ENCODE data around the gene CRYM. TPM values are rescaled to one million over a fixed set of nuclear protein-coding genes. Genes with fewer than 3 reads are reported as not detected.

Gene CRYM
- total and polyA plus RNA-seq, 2 donors (not counting 3 experiments of a cell fraction or from before 2014, with no cell fraction given) = not detected

DNA sequence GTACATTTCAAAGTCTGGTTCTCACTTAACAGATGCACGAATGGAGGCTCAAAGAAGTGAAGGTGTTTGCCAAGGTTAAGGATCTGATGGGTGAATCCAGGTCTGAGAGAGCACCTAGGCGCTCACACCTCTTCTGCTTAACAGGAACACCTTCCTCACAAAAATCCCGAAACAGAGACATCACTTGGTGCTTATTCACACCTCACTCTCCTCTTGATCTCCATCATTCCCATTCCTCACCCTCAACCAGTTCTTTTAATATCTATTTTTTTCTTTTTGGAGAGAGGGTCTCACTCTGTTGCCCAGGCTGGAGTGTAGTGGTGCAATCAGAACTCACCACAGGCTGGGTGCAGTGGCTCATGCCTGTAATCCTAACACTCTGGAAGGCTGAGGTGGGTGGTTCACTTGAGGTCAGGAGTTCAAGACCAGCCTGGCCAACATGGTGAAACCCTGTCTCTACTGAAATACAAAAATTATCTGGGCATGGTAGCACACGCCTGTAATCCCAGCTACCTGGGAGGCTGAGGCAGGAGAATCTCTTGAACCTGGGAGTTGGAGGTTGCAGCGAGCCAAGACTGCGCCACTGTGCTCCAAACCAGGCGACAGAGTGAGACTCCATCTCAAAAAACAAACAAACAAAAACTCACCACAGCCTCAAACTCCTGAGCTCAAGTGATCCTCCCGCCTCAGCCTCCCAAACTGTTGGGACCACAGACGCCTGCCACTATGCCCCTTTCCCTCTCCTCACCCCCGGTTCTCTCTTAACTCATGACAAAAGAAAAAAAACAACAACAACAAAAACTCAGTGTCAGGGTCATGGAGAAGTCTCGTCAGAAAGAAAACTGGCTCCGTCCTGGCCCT, 15.1 kb downstream of the CRYM start:
- FAIRE-seq (no peak), DNase-seq (ENCODE audit: low read depth, low spot score) (no peak)
- Histone ChIP-seq H3K27ac (ENCODE audit: insufficient read depth, low read depth, low read length) (no peak overlapping the region), H3K4me1 (ENCODE audit: control insufficient read depth, extremely low read depth, insufficient read depth, low read length) (no peaks in the 10 kb centered on the region), H3K9me1 (replicated peaks; ENCODE audit: control insufficient read depth, extremely low read depth, insufficient read depth, low read length) (no peaks in the 10 kb centered on the region), H3K4me3 (replicated peaks in 1 of 3; ENCODE audit: insufficient read depth in 1 of 3, low read depth in 1 of 3, low read length in 3 of 3) (no peak overlapping the region), H4K20me1 (replicated peaks; ENCODE audit: control insufficient read depth, extremely low read depth, insufficient read depth, low read length) (no peaks in the 10 kb centered on the region), H3K9ac (replicated peaks; ENCODE audit: extremely low read depth, insufficient read depth, low read length) (no peak overlapping the region), H3K36me3 (ENCODE audit: control insufficient read depth in 2 of 2, extremely low read depth in 1 of 2, insufficient read depth in 2 of 2, low read length in 2 of 2) (no peaks in the 10 kb centered on the region), H3K27me3 (ENCODE audit: control insufficient read depth in 2 of 2, insufficient read depth in 2 of 2, low read length in 2 of 2) (peaks cover 0 to 3% of the 10 kb centered on the region in 2 experiments), H2AFZ (ENCODE audit: low read depth, low read length) (no peak overlapping the region), H3K79me2 (ENCODE audit: control insufficient read depth, insufficient read depth, low read length) (no peaks in the 10 kb centered on the region), H3K9me3 (replicated peaks; ENCODE audit: control insufficient read depth, insufficient read depth, low read length) (no peaks in the 10 kb centered on the region), H3K4me2 (ENCODE audit: insufficient read depth, low read length) (no peak overlapping the region)
- ChIA-PET CTCF (no interaction called here), POLR2A (no interaction called here)
- intact Hi-C loops (cut with micrococcal nuclease) (no loop called here), dilution Hi-C loops (cut with MboI; ENCODE audit: extremely low pct_ligation_motif_present, low sequenced_read_pairs) (no loop called here)
- TF ChIP-seq POLR2AphosphoS5 (IDR thresholded peaks at IDR 0.05; ENCODE audit: insufficient read depth, low read depth, low read length) (no peak), FOS (IDR thresholded peaks at IDR 0.05; ENCODE audit: borderline replicate concordance, insufficient read depth, low read length) (no peak), POLR2A (IDR thresholded peaks at IDR 0.05; ENCODE audit: low read depth, low read length) (no peak), GATA2 (IDR thresholded peaks at IDR 0.05; ENCODE audit: insufficient read depth, insufficient read length, low read depth, low read length) (no peak), JUN (IDR thresholded peaks at IDR 0.05; ENCODE audit: borderline replicate concordance, insufficient read depth, insufficient read length, low read depth) (no peak)
- TF ChIP-seq, protein P1, sequence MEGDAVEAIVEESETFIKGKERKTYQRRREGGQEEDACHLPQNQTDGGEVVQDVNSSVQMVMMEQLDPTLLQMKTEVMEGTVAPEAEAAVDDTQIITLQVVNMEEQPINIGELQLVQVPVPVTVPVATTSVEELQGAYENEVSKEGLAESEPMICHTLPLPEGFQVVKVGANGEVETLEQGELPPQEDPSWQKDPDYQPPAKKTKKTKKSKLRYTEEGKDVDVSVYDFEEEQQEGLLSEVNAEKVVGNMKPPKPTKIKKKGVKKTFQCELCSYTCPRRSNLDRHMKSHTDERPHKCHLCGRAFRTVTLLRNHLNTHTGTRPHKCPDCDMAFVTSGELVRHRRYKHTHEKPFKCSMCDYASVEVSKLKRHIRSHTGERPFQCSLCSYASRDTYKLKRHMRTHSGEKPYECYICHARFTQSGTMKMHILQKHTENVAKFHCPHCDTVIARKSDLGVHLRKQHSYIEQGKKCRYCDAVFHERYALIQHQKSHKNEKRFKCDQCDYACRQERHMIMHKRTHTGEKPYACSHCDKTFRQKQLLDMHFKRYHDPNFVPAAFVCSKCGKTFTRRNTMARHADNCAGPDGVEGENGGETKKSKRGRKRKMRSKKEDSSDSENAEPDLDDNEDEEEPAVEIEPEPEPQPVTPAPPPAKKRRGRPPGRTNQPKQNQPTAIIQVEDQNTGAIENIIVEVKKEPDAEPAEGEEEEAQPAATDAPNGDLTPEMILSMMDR (IDR thresholded peaks at IDR 0.05; ENCODE audit: extremely low read depth in 1 of 2, insufficient read depth in 1 of 2, low read depth in 1 of 2, low read length in 2 of 2) = no peak
- BruUV-seq (replicated peaks) = no TSS peak

Measured in endothelial cell of umbilical vein (primary cell).